ENCODE data around the gene HOXD3. TPM values are rescaled to one million over a fixed set of nuclear protein-coding genes. Genes with fewer than 3 reads are reported as not detected.

HOXD3 gene
- total RNA-seq, 1 donor from 2014 or later, result not detected

GRCh38 chr2:176124110-176124946 lies 32.8 kb upstream of the HOXD3 start:
- H3K36me3 Mint-ChIP-seq (ENCODE audit: low read depth), result no peaks in the 10 kb centered on the region
- H3K4me1 Mint-ChIP-seq (ENCODE audit: low read depth), result peaks cover 20% of the 10 kb centered on the region
- no peak overlapping the region for H3K4me3 Mint-ChIP-seq
- H3K27me3 Mint-ChIP-seq (ENCODE audit: insufficient read depth), result peaks cover 80% of the 10 kb centered on the region
- DNase-seq (ENCODE audit: low spot score), result no peak
- intact Hi-C loops (cut with micrococcal nuclease), result no loop called here
- H3K9me3 Mint-ChIP-seq, result no peaks in the 10 kb centered on the region
- H3K27ac Mint-ChIP-seq, result peak overlapping the region; percentile 84

- H3K36me3 Mint-ChIP-seq (ENCODE audit: low read depth), result no peaks in the 10 kb centered on the region
- intact Hi-C loops (cut with micrococcal nuclease), result loop anchor here (5.0 kb wide), 1 partner anchor 427 kb away; no protein-coding TSS in a partner anchor
- no peak for DNase-seq (ENCODE audit: low spot score)
- H3K27me3 Mint-ChIP-seq (ENCODE audit: insufficient read depth), result peaks cover 73% of the 10 kb centered on the region
- peaks cover 20% of the 10 kb centered on the region for H3K4me1 Mint-ChIP-seq (ENCODE audit: low read depth)
- H3K4me3 Mint-ChIP-seq, result no peak overlapping the region
- peak overlapping the region; percentile 58 for H3K27ac Mint-ChIP-seq
- H3K9me3 Mint-ChIP-seq, result no peaks in the 10 kb centered on the region
Measured at GRCh38 chr2:176124947-176125771, 31.9 kb upstream of the HOXD3 start.

GRCh38 chr2:176125772-176126054 lies 31.4 kb upstream of the HOXD3 start:
- Mint-ChIP-seq H3K4me3 (no peak overlapping the region), H3K27me3 (ENCODE audit: insufficient read depth) (peaks cover 70% of the 10 kb centered on the region), H3K9me3 (no peaks in the 10 kb centered on the region), H3K27ac (no peak overlapping the region), H3K4me1 (ENCODE audit: low read depth) (peaks cover 22% of the 10 kb centered on the region), H3K36me3 (ENCODE audit: low read depth) (no peaks in the 10 kb centered on the region)
- intact Hi-C loops (cut with micrococcal nuclease), result loop anchor here (2.0 to 5.0 kb wide), 2 partner anchors 427 to 689 kb away; no protein-coding TSS in a partner anchor
- DNase-seq (ENCODE audit: low spot score), result no peak

- Mint-ChIP-seq H3K27ac (peak overlapping the region; percentile 23), H3K36me3 (ENCODE audit: low read depth) (no peaks in the 10 kb centered on the region)
- intact Hi-C loops (cut with micrococcal nuclease), result loop anchor here (1.0 to 5.0 kb wide), 6 partner anchors 328 to 1020 kb away; no protein-coding TSS in a partner anchor
Measured at GRCh38 chr2:176126929-176127773, 30.0 kb upstream of the HOXD3 start.

GRCh38 chr2:176127774-176128072 lies 29.4 kb upstream of the HOXD3 start:
- Mint-ChIP-seq H3K27me3 (ENCODE audit: insufficient read depth) (peaks cover 78% of the 10 kb centered on the region), H3K27ac (peak overlapping the region; percentile 75), H3K36me3 (ENCODE audit: low read depth) (no peaks in the 10 kb centered on the region), H3K4me3 (no peak overlapping the region), H3K4me1 (ENCODE audit: low read depth) (peaks cover 35% of the 10 kb centered on the region), H3K9me3 (no peaks in the 10 kb centered on the region)
- no peak for DNase-seq (ENCODE audit: low spot score)
- intact Hi-C loops (cut with micrococcal nuclease), result loop anchor here (1.0 to 5.0 kb wide), 6 partner anchors 328 to 1020 kb away; no protein-coding TSS in a partner anchor

More at GRCh38 chr2:176126929-176127773, 30.0 kb upstream of the HOXD3 start:
- peaks cover 31% of the 10 kb centered on the region for H3K4me1 Mint-ChIP-seq (ENCODE audit: low read depth)
- peaks cover 76% of the 10 kb centered on the region for H3K27me3 Mint-ChIP-seq (ENCODE audit: insufficient read depth)
- no peaks in the 10 kb centered on the region for H3K9me3 Mint-ChIP-seq
- H3K4me3 Mint-ChIP-seq, result no peak overlapping the region
- DNase-seq (ENCODE audit: low spot score), result peak; percentile 24

- intact Hi-C loops (cut with micrococcal nuclease), result loop anchor here (5.0 kb wide), 1 partner anchor 424 kb away; no protein-coding TSS in a partner anchor
- Mint-ChIP-seq H3K4me1 (ENCODE audit: low read depth) (peaks cover 35% of the 10 kb centered on the region), H3K27ac (peak overlapping the region; percentile 75), H3K4me3 (no peak overlapping the region), H3K36me3 (ENCODE audit: low read depth) (no peaks in the 10 kb centered on the region), H3K27me3 (ENCODE audit: insufficient read depth) (peaks cover 81% of the 10 kb centered on the region), H3K9me3 (no peaks in the 10 kb centered on the region)
- no peak for DNase-seq (ENCODE audit: low spot score)
Measured at GRCh38 chr2:176128172-176128981, 28.7 kb upstream of the HOXD3 start.

- peaks cover 81% of the 10 kb centered on the region for H3K27me3 Mint-ChIP-seq (ENCODE audit: insufficient read depth)
- no peak for DNase-seq (ENCODE audit: low spot score)
- H3K27ac Mint-ChIP-seq, result peak within 1 kb of the TSS; percentile 75
- H3K9me3 Mint-ChIP-seq, result no peaks in the 10 kb centered on the region
- H3K36me3 Mint-ChIP-seq (ENCODE audit: low read depth), result no peaks in the 10 kb centered on the region
- H3K4me3 Mint-ChIP-seq, result no peak within 1 kb of the TSS
- peaks cover 30% of the 10 kb centered on the region for H3K4me1 Mint-ChIP-seq (ENCODE audit: low read depth)
- intact Hi-C loops (cut with micrococcal nuclease), result loop anchor here (5.0 kb wide), 1 partner anchor 423 kb away; no protein-coding TSS in a partner anchor
Measured at GRCh38 chr2:176128982-176129796, 27.9 kb upstream of the HOXD3 start, which contains the start of gene HOXD8. HOXD8 (plus strand) TSS chr2:176129705; CDS start chr2:176130367, 662 bp downstream.

- no peak overlapping the region for H3K4me3 Mint-ChIP-seq
Measured at GRCh38 chr2:176129813-176130146, 27.3 kb upstream of the HOXD3 start.

GRCh38 chr2:176130147-176130956 lies 26.8 kb upstream of the HOXD3 start:
- intact Hi-C loops (cut with micrococcal nuclease), result loop anchor here (1.0 to 5.0 kb wide), 4 partner anchors 8 to 52 kb away; partner anchors contain the start of gene HOXD9
- H3K9me3 Mint-ChIP-seq, result no peaks in the 10 kb centered on the region
- H3K4me3 Mint-ChIP-seq, result no peak overlapping the region
- no peaks in the 10 kb centered on the region for H3K36me3 Mint-ChIP-seq (ENCODE audit: low read depth)
- peak overlapping the region; percentile 74 for H3K27ac Mint-ChIP-seq
- H3K27me3 Mint-ChIP-seq (ENCODE audit: insufficient read depth), result peaks cover 81% of the 10 kb centered on the region
- peaks cover 30% of the 10 kb centered on the region for H3K4me1 Mint-ChIP-seq (ENCODE audit: low read depth)
- no peak for DNase-seq (ENCODE audit: low spot score)

More at GRCh38 chr2:176129813-176130146, 27.3 kb upstream of the HOXD3 start:
- no peaks in the 10 kb centered on the region for H3K36me3 Mint-ChIP-seq (ENCODE audit: low read depth)
- H3K27ac Mint-ChIP-seq, result no peak overlapping the region
- intact Hi-C loops (cut with micrococcal nuclease), result loop anchor here (1.0 to 5.0 kb wide), 5 partner anchors 7 to 423 kb away; partner anchors contain the start of gene HOXD9
- peaks cover 81% of the 10 kb centered on the region for H3K27me3 Mint-ChIP-seq (ENCODE audit: insufficient read depth)
- no peaks in the 10 kb centered on the region for H3K9me3 Mint-ChIP-seq
- no peak for DNase-seq (ENCODE audit: low spot score)
- peaks cover 30% of the 10 kb centered on the region for H3K4me1 Mint-ChIP-seq (ENCODE audit: low read depth)

- Mint-ChIP-seq H3K4me1 (ENCODE audit: low read depth) (peaks cover 30% of the 10 kb centered on the region), H3K36me3 (ENCODE audit: low read depth) (peaks cover 2% of the 10 kb centered on the region), H3K4me3 (no peak overlapping the region), H3K27me3 (ENCODE audit: insufficient read depth) (peaks cover 81% of the 10 kb centered on the region), H3K9me3 (no peaks in the 10 kb centered on the region), H3K27ac (peak overlapping the region; percentile 74)
- DNase-seq (ENCODE audit: low spot score), result no peak
- intact Hi-C loops (cut with micrococcal nuclease), result loop anchor here (1.0 to 5.0 kb wide), 4 partner anchors 9 to 52 kb away; partner anchors contain the start of gene HOXD9
Measured at GRCh38 chr2:176130957-176131847, 25.9 kb upstream of the HOXD3 start.

Measured in activated T-helper 1 cell treated with anti-CD3 and anti-CD28 coated beads, Interleukin-12 subunit alpha, Interleukin-12 subunit beta, Interleukin-2, Interleukin-4 antibody, amounts not matched to agents 30 ng/mL and 10 ng/mL and 1 ng/mL, durations not matched to agents 14 hours and 24 hours and 36 hours (primary cell).